Measurements from ENCODE around the gene LRP2BP.

DNA sequence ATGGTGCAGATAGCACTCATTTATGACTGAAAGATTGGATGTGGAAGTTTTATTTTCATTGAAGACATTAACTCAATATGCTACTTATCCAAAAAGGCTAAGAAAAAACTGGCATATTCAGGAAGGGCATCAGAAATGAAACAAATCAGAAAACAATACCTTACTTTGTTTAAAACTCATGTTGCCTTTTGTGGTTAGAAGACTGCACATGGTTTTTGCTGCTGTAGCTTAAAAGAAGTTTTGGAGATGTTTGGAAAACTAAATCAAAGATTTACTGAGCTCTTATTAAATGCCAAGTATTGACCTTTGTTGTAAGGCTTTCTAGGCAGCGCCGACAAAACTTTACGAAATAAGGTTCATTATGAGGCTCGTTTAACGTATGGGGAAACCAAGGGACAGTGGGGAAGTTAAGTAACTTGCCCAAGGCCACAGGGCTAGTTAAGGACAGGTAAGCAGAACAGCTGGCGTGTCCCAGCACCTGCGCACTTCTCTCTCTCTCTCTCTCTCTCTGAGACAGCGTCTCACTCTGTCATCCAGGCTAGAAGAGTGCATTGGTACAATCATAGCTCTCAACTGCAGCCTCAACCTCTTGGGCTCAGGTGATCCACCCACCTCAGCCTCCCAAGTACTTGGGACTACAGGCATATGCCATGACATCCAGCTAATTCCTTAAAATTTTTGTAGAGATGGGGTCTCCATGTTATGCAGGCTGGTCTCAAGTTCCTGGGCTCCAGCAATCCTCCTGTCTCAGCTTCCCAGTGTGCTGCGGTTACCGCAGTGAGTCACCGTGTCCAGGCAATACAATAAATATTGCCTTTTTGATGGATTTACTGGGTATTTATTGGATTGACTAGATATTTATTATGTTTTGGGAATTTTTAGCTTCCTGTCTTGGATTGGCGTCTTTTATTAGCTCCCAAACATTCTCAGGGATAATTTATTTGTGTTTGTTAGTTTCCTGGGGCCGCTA, 16.1 kb downstream of the LRP2BP start:
- no peak for TF ChIP-seq POLR2AphosphoS5 (IDR thresholded peaks at IDR 0.05; ENCODE audit: low read depth, low read length)
- TF ChIP-seq, protein P1, sequence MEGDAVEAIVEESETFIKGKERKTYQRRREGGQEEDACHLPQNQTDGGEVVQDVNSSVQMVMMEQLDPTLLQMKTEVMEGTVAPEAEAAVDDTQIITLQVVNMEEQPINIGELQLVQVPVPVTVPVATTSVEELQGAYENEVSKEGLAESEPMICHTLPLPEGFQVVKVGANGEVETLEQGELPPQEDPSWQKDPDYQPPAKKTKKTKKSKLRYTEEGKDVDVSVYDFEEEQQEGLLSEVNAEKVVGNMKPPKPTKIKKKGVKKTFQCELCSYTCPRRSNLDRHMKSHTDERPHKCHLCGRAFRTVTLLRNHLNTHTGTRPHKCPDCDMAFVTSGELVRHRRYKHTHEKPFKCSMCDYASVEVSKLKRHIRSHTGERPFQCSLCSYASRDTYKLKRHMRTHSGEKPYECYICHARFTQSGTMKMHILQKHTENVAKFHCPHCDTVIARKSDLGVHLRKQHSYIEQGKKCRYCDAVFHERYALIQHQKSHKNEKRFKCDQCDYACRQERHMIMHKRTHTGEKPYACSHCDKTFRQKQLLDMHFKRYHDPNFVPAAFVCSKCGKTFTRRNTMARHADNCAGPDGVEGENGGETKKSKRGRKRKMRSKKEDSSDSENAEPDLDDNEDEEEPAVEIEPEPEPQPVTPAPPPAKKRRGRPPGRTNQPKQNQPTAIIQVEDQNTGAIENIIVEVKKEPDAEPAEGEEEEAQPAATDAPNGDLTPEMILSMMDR (IDR thresholded peaks at IDR 0.05): no peak

Data from Panc1 (cell line).